ENCODE results near the gene GALNT4.

DNA sequence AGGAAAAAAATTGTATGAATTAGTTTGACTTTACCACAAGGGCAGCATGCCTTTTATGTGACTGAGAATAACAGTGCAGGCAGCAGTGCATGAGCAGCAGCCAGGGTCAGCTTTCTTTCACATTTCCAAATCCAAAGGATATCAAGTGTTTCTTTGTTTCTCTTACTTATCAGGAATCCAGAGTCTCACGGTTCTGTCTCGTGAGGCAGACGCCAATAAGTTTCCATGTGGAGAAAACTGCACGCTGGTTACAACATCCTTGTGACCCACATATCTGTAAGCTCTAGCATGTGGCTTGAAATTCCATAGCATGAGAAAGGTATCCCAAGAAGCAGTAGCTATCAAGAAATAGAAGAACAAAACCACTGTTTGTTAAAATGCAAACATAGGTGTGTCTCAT is 27.6 kb downstream of the GALNT4 start:
- TF ChIP-seq, protein P1, sequence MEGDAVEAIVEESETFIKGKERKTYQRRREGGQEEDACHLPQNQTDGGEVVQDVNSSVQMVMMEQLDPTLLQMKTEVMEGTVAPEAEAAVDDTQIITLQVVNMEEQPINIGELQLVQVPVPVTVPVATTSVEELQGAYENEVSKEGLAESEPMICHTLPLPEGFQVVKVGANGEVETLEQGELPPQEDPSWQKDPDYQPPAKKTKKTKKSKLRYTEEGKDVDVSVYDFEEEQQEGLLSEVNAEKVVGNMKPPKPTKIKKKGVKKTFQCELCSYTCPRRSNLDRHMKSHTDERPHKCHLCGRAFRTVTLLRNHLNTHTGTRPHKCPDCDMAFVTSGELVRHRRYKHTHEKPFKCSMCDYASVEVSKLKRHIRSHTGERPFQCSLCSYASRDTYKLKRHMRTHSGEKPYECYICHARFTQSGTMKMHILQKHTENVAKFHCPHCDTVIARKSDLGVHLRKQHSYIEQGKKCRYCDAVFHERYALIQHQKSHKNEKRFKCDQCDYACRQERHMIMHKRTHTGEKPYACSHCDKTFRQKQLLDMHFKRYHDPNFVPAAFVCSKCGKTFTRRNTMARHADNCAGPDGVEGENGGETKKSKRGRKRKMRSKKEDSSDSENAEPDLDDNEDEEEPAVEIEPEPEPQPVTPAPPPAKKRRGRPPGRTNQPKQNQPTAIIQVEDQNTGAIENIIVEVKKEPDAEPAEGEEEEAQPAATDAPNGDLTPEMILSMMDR (IDR thresholded peaks at IDR 0.05; ENCODE audit: low read depth, low read length, poor library complexity, severe bottlenecking) = no peak
- TF ChIP-seq EZH2phosphoT487 (IDR thresholded peaks at IDR 0.05; ENCODE audit: borderline replicate concordance, low read length) = no peak
